IPS-NIHi11 (cell line): ENCODE results near the gene KDM4B.

Source experiments
- DNase-seq: peaks from one replicate; pipeline ENCODE4 v3.0.0; 2012; ENCODE audit warnings: mixed read lengths, low spot score

KDM4B gene

DNA sequence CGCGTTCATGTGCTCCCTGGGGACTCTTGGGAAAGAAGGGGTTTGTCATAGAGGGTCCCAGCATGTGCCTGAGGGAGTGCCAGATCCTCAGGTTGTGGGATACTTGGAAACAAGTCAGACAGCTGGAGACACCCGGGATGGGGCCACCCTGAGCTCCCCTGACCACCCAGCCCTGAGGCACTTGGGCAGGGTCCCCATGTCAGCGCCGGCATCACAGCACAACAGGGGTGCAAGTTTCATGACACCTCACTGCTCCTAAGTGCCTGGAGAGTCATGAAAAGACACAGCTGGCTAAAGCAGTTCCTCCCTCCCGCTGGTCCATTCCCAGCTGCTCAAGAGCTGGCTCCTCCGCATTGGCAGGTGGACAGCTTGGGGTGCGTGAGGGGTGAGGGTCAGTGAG is 102.7 kb downstream of the KDM4B start:
- no peak for DNase-seq

GRCh38 chr19:5072115-5072514 is 103.2 kb downstream of the KDM4B start:
- no peak for DNase-seq

- no peak for DNase-seq
Observed at GRCh38 chr19:5073153-5073844, 104.4 kb downstream of the KDM4B start.

DNA sequence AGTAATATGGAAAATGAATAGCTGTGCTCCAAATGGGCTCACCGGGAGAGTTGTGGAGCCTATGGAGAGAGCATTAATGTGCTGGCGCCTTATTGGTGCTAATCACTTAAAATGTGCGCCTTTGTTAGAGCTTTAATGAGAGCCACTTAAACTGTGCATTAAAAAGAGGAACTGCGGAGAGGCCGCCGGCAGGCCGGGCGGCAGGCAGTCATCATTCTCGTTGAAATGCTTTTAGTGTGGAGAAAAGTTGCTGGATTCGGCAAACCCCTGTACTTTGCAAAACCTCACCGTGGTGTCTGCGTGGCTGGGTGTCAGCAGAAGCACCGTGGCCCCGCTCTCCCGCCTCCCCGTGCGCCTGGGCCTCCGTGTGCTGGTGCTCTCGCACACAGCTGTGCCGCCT is 105.5 kb downstream of the KDM4B start:
- DNase-seq = no peak

DNA sequence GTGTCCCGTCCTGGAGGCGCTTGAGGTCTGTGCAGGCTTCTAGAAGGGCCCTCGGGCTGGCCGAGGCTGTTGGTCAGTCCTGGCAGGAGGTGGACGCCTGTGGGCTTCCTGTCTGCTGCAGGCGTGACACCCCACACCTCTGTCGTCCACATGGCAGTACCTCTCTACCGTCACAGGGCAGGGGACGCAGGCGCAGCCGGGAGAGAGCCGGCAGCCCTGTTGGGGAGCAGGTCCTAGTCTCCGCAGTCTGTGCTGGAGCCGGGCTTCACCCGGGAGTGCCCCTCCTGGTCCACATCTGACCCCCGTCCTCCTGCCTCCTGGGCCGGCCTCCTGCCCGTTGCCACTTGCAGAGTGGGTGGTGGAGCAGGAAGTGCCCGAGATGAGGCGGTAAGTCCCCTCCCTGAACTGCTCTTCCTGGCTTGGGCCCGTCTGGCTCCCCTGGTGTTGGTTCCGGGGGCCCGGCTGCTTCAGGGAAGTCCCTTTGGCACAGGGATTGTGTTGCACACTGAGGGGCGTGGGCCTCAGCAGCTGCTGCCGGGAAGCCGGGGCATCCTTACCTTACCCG is 106.0 kb downstream of the KDM4B start:
- no peak for DNase-seq

- DNase-seq = no peak
Observed at GRCh38 chr19:5075597-5075996, 106.7 kb downstream of the KDM4B start.

DNA sequence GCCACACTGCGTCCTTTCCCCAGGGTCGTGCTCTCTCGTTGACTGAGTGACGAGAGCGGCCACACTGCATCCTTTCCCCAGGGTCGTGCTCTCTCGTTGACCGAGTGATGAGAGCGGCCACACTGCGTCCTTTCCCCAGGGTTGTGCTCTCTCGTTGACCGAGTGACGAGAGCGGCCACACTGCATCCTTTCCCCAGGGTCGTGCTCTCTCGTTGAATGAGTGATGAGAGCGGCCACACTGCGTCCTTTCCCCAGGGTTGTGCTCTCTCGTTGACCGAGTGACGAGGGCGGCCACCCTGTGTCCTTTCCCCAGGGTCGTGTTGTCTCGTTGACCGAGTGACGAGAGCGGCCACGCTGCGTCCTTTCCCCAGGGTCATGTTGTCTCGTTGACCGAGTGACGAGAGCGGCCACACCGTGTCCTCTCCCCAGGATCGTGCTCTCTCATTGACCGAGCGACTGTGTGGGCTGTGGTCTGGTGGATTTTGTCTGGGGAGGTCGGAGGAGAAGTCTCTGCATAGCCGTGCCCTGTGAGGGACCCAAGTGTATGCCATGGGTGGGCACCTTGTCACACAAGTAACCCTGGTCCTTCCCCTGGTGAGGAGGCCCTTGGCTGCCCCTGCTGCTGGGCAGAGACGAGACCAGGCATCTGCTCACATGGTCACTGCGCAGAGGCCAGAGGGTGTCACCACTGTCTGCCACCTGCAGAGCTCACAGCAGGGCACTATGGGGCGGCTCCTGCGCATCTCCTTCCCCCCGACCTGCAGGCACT is 107.7 kb downstream of the KDM4B start:
- DNase-seq = no peak

DNA sequence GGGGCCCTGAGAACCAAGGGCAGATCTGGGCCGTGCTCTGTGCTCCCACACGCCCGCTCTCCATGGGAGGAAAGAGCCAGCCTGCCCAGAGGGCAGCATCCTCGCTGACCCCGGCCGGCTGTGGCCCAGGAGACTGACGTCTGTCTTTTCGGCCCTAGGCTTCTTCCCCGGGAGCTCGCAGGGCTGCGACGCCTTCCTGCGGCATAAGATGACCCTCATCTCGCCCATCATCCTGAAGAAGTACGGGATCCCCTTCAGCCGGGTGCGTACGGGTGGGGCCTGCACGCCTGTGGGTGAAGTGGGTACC is 108.2 kb downstream of the KDM4B start:
- DNase-seq = no peak

DNA sequence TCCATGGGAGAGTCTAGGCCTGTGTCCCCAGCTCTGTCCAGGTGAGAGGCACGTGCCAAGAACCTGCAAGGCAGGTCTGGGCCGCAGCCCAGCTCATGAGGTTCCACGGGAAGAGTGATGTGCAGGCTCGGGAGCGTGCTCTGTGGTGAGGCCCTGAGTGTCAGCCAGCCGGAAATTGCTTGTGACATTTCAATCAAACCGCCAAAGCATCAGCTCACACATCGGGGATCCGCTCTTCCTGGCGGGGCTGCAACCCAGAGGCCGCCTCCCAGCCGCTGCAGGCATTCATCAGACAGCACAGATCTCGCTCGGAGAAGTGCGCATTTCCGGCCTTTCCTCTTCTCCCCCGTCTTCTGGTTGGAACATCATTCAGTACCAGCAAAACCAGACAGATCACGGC is 109.3 kb downstream of the KDM4B start:
- no peak for DNase-seq

- no peak for DNase-seq
Observed at GRCh38 chr19:5078666-5079065, 109.8 kb downstream of the KDM4B start.

DNA sequence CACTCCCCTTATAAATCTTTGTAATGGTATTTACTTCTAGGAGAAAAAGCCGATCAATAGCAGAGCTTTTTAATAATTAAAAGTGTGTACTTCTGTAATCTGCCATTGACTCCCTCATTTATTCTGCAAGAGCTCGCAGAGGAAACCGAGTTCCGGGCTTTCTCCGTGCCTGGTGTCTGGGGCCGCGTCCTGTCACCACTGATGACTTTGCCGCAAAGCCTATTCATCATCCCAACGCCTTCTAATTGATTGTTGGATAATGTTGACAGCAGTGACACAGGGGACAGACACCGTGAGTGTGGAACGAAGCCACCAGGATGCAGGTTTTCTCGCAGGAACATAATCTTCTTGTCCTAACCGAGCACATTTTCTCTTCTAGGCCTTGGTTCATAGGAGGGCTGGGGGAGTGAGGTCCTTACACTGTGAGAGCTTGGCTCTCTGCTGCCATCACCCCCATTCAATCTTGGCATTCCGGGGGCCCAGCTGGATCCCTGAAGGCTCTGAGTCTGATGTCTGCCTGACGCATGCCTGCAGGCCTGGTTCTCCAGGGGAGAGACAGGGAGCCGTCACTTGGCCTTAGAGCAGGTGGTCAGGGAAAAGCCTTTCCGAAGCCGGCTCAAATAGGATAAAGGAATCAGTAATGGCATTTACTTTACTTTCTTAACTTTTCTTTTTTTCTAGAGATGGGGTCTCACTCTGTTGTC is 110.3 kb downstream of the KDM4B start:
- no peak for DNase-seq

DNA sequence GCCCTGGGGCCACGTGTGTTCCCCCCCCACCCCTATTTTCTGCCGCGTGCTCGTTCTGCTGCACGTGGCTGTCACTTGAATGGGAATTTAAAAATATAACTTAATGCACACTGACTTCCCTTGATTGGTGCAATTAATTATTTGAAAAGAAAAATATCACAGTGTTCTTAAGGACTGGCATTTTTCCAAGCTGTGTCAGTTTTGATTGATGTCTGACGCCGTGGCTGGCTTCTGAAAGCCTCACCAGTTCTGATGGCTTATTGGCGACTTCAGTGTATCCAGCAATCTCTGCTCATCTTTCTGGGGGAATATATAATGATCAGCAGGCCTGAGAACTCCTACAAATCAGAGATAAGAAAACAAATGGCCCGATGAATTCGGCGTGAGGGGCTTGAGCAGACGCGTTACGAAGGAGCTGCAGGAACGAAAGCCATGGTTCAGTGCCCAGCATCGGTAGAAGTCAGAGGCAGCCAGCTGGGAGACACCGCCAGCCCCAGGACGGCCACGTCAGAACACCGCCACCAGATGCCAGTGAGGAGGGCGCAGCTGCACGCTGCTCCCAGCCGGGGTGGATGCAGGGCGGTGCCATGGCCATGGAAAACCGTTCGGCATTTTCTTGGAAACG is 111.2 kb downstream of the KDM4B start:
- no peak for DNase-seq

DNA sequence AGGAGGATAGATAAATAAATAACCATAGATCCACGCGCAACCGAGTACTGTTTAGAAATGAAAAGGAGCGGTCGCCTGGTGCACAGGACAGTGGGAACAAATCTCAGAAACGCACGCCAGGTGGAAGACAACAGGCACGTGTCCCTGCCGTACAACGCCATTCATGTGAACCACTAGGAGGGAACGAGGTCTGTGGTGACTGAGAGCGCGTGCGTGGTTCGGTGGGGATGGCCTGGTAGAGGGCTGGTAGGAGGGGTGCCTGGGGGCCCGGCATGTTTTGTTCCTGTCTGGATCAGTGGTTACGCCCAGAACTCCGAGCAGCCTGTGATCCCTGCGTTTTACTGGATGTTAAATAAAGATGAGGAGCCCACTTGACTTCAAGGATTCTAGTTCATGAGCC is 111.9 kb downstream of the KDM4B start:
- no peak for DNase-seq

DNA sequence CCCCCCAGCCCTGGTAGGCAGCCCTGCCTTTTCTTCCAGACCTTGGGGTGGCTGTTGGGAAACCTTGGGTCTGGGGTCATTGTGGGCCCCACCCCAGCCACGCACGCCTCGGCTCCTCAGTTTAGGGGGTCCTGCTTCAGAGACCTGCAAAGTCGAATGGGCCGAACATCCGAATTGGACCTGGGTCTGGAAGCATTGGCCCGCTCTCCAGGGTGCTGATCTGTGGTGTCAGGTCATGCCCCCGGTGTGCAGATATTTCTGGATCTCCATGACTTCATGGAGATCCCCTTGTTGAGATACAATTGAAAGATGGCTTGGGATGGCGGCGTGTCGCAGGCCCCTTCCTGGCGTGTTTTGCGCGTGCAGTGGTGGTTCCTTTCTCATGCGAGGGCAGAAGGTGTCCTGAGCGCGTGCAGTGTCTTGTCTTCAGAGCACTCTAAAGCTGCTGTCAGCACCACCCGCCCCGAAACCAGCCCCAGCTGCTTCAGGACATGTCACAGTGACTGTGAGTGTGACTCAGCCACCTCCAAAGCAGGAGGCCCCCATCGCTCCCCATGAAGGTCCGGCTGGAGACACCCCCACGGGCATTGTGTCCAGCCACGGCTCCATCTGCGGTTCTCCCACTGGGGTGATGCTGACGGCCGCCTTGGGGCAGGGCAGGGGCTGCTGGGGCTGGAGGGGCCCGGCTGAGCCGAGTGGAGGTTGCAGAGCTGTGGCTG is 112.7 kb downstream of the KDM4B start:
- DNase-seq = no peak

- DNase-seq = no peak
Observed at GRCh38 chr19:5083547-5083965, 114.6 kb downstream of the KDM4B start.

DNA sequence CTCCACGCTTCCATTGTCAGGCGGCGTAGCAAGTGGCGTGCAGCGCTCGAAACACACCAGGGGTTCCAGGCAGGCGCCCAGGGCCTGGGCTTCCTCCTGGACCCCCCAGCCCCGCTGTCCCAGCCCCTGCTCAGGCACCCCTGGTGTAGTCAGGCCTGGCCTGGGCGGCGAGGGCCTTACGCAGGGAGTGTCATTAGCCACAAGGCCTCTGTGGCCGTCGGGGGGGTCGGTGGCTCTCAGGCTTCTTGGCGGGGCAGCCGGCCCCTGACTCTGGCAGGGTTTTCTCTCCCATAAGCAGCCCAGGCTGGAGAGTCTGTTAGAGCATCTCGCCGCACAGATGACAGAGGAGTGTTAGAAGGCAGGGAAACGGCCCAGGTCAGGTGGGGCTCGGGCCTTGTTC is 116.7 kb downstream of the KDM4B start:
- no peak for DNase-seq

DNA sequence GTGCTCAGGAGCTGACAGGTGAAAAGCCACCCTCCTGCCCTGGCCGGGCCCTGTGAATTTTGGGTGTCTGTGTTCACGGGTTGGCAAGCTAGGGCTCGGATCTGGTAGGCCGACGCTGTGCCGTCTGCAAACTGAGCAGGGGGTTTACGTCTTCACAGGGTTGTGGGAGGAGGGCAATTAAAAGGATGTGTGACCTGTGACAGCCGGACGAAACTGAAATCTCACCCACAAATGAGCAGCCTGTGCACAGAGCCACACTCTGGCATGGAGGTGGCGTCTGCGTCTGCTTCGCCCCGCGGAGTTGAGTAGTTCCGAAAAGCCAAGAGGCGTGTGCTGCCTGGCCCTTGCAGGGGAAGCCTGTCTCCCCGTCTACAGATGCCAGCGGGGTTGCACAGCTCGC is 117.3 kb downstream of the KDM4B start:
- DNase-seq = no peak

- peak; percentile 89 for DNase-seq
Observed at GRCh38 chr19:5086725-5087439, 118.0 kb downstream of the KDM4B start.

DNA sequence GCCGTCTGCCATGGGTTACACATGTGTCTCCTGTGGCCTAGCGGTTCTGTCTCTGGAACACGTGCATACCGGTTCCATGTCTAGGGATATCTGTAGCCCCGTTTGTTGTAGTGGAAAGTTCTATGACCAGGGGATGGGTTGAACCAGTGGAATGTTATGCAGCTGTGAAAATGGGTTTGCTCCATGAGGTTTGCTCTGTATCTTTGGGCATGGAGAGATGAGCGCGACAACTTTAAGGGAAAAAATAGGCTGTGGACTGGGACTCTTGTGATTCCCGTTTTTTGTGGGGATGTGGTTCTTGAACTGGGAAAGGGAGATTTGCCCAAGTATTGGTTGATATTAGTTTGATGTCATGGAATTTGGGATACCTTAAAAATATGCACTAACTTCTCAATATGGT is 120.4 kb downstream of the KDM4B start:
- DNase-seq = no peak

DNA sequence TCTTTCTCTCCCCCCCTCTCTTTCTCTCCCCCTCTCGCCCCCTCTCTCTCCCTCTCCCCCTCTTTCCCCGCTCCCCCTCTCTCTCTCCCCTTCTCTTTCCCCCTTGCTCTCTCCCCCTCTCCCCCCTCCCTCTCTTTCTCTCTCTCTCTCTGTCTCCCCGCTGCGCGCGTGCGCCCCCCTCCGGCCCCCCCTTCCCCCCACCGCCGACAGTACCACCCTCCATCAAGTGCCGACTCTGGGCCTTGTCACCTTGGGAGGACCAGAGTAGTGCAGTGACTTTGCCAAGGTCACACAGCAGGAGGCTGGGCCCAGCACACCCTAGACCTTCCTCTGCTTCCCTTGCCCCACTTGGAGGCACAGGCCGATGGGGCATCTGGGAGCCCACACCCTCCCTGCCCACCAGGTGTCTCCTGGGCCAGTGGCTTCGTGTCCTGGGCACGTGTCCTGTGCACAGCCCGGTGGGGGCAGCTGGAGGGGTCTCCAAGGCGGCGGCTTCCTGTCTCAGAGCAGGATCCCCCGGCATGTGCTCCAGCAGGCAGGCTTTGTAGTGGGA is 121.6 kb downstream of the KDM4B start:
- DNase-seq = no peak
